ENCODE data around the gene LPP.

DNA sequence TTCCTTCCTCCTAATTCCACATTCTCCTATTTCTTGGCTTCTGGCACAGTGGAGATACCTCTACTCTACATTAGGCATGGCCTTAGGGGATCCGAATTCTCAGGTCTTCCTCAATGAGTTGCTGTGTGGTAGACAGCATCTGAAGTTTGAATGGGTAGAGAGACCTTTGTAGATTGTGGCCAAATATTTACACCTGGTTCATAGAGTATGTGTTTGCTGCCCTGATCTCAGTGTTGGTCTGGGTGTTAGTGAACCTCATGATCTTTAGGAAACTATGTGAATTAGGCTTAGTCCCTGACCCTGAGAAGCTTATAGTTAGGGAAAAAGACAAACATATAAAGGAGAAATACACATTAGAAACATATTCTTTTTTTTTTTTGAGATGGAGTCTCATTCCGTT is 75.8 kb downstream of the LPP start:
- TF ChIP-seq, protein P1, sequence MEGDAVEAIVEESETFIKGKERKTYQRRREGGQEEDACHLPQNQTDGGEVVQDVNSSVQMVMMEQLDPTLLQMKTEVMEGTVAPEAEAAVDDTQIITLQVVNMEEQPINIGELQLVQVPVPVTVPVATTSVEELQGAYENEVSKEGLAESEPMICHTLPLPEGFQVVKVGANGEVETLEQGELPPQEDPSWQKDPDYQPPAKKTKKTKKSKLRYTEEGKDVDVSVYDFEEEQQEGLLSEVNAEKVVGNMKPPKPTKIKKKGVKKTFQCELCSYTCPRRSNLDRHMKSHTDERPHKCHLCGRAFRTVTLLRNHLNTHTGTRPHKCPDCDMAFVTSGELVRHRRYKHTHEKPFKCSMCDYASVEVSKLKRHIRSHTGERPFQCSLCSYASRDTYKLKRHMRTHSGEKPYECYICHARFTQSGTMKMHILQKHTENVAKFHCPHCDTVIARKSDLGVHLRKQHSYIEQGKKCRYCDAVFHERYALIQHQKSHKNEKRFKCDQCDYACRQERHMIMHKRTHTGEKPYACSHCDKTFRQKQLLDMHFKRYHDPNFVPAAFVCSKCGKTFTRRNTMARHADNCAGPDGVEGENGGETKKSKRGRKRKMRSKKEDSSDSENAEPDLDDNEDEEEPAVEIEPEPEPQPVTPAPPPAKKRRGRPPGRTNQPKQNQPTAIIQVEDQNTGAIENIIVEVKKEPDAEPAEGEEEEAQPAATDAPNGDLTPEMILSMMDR (IDR thresholded peaks at IDR 0.05): no peak
- TF ChIP-seq HOXA7 (CRISPR knock-in tag; IDR thresholded peaks at IDR 0.05) (no peak), FOSL2 (IDR thresholded peaks at IDR 0.05) (no peak), FOSL2 (CRISPR knock-in tag; IDR thresholded peaks at IDR 0.05) (no peak), ZFP36 (IDR thresholded peaks at IDR 0.05; ENCODE audit: borderline replicate concordance, partially characterized antibody) (no peak), CHD2 (IDR thresholded peaks at IDR 0.05; ENCODE audit: low read length, partially characterized antibody) (no peak), POLR2A (IDR thresholded peaks at IDR 0.05; ENCODE audit: low read length) (no peak), RAD21 (conservative IDR thresholded peaks at IDR 0.05 in 1 of 2, IDR thresholded peaks at IDR 0.05 in 1 of 2) (no peak), RFX5 (IDR thresholded peaks at IDR 0.05) (no peak), RCOR1 (IDR thresholded peaks at IDR 0.05; ENCODE audit: low read depth, low read length) (no peak)
- TF ChIP-seq, protein P2, sequence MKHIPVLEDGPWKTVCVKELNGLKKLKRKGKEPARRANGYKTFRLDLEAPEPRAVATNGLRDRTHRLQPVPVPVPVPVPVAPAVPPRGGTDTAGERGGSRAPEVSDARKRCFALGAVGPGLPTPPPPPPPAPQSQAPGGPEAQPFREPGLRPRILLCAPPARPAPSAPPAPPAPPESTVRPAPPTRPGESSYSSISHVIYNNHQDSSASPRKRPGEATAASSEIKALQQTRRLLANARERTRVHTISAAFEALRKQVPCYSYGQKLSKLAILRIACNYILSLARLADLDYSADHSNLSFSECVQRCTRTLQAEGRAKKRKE (CRISPR knock-in tag; IDR thresholded peaks at IDR 0.05; ENCODE audit: low read depth): no peak
